Measurements from ENCODE around the gene GTSE1.

Gene GTSE1

GRCh38 chr22:46367707-46368191, 71.1 kb downstream of the GTSE1 start:
- peak; percentile 87 for DNase-seq

GRCh38 chr22:46368422-46368821, 71.8 kb downstream of the GTSE1 start:
- DNase-seq, result no peak

GRCh38 chr22:46368871-46369715, 72.4 kb downstream of the GTSE1 start:
- no peak for DNase-seq

GRCh38 chr22:46369716-46370583, 73.3 kb downstream of the GTSE1 start:
- no peak for DNase-seq

- no peak for DNase-seq
Measured at GRCh38 chr22:46370584-46371291, 74.1 kb downstream of the GTSE1 start.

GRCh38 chr22:46371623-46372226, 75.1 kb downstream of the GTSE1 start:
- DNase-seq, result no peak

GRCh38 chr22:46372686-46373085, 76.0 kb downstream of the GTSE1 start:
- DNase-seq, result no peak

GRCh38 chr22:46373159-46373558, 76.5 kb downstream of the GTSE1 start:
- peak; percentile 13 for DNase-seq

- no peak for DNase-seq
Measured at GRCh38 chr22:46373921-46374662, 77.4 kb downstream of the GTSE1 start.

- no peak for DNase-seq
Measured at GRCh38 chr22:46374663-46375474, 78.2 kb downstream of the GTSE1 start.

GRCh38 chr22:46376111-46376510, 79.4 kb downstream of the GTSE1 start:
- DNase-seq, result no peak

GRCh38 chr22:46376908-46377524, 80.3 kb downstream of the GTSE1 start:
- DNase-seq, result no peak

GRCh38 chr22:46377525-46378425, 81.1 kb downstream of the GTSE1 start:
- DNase-seq, result no peak

- DNase-seq, result no peak
Measured at GRCh38 chr22:46378426-46379065, 81.9 kb downstream of the GTSE1 start.

- DNase-seq, result no peak
Measured at GRCh38 chr22:46379066-46379930, 82.6 kb downstream of the GTSE1 start.

- no peak for DNase-seq
Measured at GRCh38 chr22:46380069-46380468, 83.4 kb downstream of the GTSE1 start.
